IPS DF 4.7 (cell line): Measurements from ENCODE around the gene MED12L.
A peak's percentile ranks its signal among the peaks of the same experiment; 100 is the strongest.
"Not testable (repeated sequence)": the region's sequence is repeated elsewhere in the genome, so short reads cannot be mapped to it uniquely, and the experiment has no call there.

Source experiments
- DNase-seq: peaks from one replicate; pipeline ENCODE4 v3.0.0-alpha.2; 2013; ENCODE audit warnings: low spot score; ENCODE audit errors: extremely low read depth

Gene MED12L, protein sequence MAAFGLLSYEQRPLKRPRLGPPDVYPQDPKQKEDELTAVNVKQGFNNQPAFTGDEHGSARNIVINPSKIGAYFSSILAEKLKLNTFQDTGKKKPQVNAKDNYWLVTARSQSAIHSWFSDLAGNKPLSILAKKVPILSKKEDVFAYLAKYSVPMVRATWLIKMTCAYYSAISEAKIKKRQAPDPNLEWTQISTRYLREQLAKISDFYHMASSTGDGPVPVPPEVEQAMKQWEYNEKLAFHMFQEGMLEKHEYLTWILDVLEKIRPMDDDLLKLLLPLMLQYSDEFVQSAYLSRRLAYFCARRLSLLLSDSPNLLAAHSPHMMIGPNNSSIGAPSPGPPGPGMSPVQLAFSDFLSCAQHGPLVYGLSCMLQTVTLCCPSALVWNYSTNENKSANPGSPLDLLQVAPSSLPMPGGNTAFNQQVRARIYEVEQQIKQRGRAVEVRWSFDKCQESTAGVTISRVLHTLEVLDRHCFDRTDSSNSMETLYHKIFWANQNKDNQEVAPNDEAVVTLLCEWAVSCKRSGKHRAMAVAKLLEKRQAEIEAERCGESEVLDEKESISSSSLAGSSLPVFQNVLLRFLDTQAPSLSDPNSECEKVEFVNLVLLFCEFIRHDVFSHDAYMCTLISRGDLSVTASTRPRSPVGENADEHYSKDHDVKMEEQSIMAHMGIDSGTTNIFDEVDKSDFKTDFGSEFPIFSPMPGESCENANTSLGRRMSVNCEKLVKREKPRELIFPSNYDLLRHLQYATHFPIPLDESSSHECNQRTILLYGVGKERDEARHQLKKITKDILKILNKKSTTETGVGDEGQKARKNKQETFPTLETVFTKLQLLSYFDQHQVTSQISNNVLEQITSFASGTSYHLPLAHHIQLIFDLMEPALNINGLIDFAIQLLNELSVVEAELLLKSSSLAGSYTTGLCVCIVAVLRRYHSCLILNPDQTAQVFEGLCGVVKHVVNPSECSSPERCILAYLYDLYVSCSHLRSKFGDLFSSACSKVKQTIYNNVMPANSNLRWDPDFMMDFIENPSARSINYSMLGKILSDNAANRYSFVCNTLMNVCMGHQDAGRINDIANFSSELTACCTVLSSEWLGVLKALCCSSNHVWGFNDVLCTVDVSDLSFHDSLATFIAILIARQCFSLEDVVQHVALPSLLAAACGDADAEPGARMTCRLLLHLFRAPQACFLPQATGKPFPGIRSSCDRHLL (N-terminal part only)

DNA sequence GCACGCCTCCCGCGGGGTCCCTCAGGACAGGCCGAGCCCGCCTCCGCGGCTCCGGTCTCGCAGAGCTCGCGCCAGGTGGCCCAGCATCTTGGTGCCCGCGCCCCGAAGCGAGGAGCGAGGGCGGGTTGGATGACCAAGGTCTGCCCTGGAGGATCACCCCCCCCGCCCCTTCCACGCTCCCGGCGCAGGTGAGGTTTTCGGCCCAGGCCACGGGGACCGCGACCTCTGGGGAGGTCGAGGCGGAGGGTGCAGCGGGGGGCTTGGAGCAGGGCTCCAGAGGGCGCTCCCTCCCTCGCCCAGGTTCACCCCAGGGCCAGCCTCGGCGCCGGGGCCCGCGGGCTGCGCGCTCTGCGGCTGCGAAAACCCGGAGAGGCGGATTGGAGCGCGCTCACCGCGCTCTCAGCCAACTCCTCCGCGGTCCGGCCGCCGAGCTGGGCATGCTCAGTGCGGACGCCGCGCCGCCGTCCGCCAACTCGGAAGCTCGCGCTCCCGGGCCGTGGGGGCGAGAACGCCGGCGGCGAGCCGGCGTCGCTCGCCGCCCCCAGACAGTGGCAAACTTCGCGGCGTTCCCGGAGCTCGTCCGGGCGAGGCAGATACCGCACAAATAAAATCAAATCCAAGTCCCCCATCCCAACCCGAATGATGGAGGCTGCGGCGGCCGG is at the start of gene MED12L:
TSS of gene MED12L (plus strand) at position 438 of the 662 bp plus-strand sequence. CDS start 1,263 bp downstream, outside the sequence.
- DNase-seq: no peak

DNA sequence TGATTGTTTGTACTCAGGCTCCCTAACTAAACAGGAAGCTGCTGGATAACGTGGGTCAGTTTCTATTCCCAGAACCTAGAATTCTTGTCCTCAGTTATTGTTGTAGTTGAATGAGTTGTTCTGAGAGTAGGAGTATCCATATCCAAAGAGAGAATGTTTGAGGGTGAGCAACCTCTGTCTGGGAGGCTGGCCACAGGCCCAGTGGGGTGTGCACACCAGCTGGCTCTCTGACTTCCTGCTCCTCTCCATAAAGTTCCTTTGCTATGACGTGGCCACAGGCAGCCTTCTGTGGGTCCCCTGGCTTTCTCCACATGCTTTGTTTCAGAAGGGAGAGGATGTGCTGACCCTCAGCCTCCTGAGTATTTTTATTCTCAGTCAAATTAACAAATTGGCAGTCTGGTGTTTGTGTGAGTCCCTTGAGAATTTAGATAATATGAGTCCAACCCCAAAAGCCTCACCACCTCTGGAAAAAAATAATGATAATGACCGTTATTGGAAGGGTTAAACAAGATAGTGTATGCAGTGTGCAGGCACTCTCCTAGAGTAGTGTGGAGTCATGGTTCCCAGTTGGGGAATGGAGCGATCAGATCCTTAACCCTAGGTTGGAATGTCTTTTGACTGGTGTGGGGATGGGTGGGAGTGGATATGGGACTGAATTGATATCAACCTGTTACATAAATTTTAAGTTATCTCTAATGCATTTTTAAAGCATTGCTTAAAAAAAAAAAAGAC is 47.6 kb upstream of the MED12L start:
- no peak for DNase-seq

DNA sequence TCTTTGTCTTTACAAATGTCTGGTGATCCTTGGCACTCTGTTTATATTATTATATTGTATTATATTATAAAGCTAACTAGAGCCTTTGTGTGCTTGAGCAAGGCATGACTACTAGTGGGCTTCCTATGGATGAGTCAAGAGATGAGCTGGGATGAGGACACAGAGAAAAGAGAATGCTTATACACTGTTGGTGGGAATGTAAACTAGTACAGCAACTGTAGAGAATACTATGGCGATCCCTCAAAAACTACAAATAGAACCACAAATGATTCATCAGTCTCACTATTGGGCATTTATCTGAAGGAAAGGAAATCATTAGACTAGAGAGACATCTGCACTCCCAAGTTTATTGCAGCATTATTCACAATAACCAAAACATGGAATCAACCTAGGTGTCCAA is 40.8 kb upstream of the MED12L start:
- no peak for DNase-seq

DNA sequence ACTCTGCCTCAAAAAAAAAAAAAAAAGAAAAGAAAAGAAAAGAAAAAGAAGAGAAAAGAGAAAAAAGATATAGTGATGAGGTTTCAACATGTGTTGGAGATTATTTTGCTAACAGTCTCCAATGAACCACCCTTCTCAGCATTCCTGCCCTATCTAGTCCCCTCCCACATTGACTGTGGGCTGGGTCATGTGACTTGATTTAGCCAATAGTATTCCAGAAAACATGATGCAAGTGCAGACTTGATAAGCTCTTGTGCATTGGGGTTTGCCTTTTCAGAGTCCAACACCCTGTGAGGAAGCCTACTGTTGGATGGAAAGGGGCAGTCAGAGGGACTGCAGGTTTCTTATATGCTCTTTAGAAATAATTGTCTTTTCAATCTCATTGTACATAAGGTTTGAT is 37.8 kb upstream of the MED12L start:
- DNase-seq: no peak

DNA sequence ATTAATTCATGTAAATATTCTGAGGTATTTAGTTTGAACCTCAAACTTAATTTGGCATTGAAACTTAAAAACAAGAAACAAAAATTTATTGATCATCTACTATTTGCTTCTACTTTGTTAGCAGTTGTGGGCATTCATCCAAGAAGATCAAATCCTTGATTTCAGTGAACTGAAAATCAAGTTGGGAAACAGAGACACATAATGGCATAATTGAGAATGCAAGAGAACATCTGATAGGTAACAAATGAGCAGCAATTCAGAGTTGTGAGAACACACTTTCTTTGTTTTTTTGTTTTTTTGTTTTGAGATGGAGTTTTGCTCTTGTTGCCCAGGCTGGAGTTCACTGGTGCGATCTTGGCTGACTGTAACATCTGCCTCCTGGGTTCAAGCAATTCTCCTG is 33.9 kb upstream of the MED12L start:
- no peak for DNase-seq

DNA sequence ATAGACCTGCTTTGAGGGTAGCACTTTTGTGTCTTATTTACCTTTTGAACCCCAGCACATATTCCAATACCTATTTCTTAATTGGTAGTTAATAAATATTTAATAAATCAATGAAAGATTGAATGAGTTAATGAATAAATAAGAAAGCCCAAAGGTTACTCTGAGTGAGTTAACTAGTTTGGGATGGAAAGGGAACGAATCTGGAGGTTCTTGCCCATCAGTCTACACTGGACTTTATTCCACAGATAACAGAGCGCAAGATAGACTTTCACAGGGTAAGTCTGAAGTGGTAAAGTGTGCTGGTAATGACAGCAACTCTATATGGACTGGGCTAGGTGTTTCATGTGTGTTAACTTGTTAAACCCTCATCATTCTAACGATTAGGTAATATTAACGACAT is 33.1 kb upstream of the MED12L start:
- DNase-seq: no peak

DNA sequence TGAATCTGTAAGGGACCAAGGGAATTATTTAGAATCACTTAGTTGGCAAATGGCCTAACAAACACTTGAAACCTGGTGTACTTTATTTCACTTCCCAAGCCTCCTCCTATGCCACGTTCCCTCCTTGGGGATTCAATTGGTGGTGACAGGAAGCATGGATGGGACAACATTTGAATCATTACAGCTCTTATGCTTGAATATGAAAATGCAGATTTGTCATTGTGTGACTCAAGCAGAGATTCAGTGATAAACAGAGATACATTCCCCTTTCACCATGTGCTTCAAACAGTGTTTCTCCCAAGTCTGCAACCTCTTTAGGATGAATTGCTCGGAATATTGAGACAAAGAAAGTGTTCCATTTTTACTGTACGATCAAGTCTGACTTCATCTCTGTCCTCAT is 32.7 kb upstream of the MED12L start:
- DNase-seq: no peak

DNA sequence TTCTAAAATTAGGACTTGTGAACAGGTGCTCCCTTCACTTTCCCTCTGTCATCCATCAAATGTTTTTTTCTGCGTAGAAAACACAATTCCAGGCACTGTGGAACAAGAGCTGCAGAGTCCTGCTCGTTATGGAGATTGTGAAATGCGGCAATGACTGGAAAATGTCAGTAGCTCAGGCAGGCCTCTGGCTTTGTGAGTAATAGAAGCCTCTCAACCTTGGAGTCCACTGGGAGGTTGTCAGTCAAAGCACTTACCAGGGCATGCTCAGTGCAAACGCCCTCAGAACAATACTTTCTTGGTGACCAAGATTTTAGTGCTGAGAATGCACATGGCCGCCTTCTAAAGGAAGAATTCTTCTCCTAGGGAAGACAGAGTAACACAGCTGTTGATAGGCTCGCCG is 26.7 kb upstream of the MED12L start:
- DNase-seq: no peak

DNA sequence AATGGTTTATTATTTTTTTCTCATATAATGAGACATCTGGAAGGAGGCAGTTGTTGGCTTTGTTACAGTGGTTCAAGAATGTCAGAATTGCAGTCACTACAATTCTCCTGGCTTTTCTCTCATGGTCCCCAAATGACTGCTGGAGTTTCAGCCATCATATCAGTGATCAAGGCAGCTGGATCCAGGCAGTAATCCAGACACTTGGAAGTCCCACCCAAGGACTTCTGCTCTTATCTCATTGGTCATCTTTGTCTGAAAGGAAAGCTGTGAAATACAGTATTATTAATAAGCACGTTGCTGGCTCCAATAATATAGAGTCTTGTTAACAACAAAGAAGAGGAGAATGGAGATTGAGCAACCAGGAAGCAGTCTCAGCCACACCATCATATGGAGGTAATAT is 22.9 kb upstream of the MED12L start:
- no peak for DNase-seq

DNA sequence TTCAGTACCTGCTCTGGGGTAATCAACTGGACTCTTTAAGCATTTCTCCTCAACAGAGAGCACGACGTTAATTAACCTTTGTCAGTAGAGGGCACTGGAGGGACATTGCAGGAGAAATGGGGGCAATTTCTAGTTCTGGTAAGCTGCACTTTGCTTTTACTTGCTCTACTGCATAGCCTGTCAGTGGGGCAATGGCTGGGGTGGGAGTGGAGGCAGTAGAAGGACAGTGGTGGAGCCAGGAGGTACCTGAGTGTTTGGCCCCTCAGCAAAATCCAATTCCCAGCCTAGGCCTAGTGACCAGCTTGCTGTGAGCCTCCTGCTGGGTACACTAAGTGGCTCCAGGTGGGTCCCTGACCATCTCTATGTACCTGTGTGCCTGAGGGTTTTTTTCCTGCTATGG is 18.3 kb upstream of the MED12L start:
- peak; percentile 41 for DNase-seq

DNA sequence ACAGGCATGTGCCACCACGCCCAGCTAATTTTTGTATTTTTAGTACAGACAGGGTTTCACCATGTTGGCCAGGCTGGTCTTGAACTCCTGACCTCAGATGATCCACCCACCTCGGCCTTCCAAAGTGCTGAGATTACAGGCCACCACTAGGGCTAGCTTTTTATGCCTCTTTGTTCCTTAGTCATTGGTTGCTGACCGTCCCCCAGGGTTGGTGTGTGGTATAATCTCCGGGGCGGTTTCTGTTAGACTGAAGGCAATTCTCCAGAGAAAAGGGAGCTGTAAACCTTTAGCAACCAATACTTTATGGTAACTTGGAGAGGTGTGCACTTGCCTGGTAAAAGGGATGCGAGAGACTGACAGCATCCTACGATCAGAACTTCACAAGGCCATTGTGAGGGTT is 12.6 kb upstream of the MED12L start:
- not testable (repeated sequence) for DNase-seq

DNA sequence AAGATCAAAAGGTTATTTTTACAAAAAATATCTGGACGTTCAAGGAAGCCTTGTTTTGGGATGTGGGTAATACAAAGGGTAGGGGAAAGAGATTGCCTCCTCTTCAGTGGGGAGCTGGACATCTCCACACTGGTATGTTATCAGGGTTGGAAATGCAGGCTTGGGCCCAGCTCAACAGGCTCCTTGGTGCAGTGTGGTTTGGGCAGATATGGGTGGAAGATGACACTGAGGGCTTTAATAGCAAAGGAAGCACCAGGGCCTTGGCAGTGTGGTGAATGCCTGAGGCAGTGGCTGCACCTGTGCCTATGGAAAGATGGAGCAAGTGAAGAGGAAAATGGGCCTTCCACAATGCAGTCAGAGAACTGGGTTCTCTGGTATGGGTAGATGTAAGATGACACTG is 11.2 kb upstream of the MED12L start:
- DNase-seq: no peak

DNA sequence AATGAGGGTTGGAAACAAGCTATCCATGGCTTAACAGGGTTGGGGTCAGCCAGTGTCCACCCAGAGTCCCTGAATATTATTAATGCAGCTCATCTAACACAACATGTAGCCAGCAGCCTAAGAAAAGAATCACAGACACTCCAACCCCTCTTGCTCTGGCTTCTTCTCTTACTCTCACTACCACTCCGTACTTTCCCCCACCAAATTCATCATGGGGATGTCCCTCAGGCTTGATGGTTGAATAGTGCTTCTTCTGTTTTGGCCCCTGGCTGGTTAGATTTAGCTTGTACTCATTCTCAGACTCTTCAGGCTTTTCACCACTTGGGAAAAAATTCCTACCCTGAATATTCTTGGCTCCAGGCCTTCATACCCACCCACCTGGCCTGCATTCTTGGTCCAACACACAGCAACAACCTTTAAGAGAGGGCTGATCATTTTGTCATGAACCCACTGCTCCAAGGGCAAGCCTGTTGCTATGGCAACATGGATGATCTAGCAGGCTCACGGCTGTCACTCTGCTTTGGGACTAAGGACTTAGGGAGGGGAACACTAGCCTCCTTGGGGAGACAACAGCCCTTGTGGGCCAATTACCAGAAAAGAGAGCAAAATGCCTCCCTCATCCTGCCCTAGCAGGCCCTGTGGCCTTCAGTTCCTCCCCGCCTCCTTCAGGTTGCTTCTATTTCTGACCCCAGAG is 9.4 kb upstream of the MED12L start:
- no peak for DNase-seq

DNA sequence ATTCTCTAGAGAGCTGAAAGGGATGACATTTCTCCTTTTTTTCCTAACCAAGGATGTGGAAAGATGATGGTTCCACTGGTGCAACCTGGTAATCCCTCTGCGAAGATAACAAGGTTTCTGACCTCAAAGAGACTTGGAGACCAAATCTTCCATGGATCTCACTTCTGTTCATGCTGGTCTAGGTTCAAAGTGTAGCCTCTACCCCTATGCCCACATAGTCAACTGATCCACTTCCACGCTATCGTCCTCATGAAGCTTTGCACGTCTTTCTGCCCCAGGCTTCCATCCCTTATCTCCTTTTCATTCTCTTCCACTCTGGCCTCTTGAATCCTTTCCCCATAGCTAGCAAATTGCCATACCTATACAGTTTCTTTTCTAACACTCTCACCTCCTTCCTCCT is 8.8 kb upstream of the MED12L start:
- no peak for DNase-seq

DNA sequence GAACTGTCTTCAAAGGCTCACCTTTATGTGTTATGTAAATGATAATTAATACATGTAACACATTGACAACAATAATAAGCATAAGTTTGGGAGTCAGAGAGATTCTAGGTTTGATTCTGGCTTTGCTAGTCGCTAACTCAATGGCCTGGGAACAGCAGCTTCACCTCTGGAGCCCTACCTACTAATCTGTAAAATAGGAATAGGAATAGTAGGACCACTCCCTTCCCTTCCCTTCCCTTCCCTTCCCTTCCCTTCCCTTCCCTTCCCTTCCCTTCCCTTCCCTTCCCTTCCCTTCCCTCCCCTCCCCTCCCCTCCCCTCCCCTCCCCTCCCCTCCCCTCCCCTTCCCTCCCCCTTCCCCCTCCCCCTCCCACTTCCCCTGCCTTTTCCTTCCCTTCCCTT is 4.4 kb upstream of the MED12L start:
- not testable (repeated sequence) for DNase-seq

DNA sequence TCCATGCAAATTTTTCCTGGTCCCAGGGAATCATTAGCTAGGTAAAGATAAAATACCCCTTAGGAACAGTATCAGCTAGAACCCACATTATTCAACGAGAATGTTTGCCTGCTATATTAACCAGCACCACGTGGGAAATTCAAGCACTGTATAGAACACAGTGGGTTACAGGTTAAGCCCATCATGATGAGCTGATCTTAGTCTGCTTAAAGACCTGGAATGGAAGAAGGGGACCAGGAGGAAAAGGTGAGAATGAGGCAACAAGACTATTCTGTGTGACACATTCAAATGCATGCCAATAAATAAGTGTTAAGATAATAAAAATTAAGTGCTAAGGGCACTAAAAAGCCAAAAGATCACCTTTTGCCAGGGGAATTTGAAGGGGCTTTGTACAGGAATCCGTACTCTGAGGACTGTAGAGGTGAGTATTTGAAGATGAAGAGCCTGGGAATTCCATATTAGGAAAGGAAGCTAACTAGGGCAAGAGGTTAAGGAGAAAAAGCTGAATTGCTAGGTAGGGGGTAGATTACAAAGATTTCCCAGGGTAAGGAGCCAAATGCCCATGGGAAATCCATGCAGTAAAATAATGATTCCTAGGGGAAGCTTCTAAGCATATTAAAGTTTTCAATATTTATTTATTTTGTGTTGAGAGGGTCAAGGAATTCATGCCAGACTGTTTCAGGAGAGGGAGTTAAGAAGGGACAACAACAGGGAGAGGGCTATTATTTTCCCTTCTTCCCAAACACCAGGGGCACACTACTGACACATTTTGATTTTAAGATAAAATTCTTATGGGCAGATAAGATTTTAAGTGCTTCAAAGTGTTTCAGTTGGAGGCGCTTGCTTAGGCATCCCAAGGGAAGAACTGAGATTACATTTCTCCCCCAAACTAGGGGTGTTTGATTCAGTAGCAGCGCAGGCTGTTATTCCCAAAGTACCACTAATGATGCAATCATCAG is 2.3 kb upstream of the MED12L start:
- no peak for DNase-seq

DNA sequence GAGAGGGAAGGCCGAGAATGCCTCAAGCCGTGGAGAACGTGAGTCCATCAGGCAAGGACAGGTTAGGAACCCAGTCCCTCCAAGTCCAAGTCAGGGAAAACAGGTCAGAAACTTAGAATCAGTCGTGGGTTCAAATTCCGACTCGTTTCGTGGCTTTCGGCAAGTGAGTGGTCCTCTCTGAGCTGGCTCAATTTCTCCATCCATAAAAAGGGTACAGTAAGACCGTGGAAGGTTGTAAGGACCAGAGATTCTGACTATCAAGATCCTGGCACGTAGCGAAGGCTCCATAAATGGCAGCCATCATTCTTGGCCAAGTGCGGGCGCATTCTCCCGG is 604 bp upstream of the MED12L start:
- DNase-seq: no peak

DNA sequence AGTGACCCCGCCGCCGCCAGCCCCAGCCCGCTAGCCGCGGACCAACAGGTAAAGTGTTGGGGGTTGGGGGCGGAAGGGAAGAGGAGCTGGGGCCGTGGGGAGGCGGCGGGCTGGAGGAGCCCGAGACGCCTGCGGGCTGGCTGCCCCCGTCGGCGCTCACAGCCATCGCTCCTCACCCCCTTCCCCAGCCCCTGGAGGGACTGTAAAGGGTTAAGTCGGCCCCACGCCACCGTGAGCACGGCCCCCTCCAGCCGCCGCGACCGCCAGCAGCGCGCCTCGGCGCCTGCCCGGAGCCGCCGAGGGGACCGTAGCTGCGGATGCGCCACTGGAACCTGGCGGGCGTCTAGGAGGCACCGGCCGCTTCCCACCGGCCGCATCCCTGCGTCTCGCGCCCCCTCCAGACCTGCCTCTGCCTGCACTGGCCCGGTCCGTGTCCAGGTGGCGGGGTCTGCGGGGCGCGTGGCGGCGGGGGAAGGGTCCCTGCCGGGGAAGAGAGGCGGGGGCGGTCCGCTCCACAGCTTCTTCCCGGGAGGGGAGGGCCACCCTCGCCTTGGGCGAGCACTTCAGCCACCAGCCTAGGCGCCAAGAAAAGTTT is 522 bp downstream of the MED12L start:
- DNase-seq: no peak
